Large intestine (tissue), 3 donors: ENCODE data around the gene CASK. TPM values are rescaled to one million over a fixed set of nuclear protein-coding genes. Genes with fewer than 3 reads are reported as not detected.

ENCODE experiments used
- DNase-seq, 2 donors: peaks; one replicate each; pipeline versions ENCODE4 v3.0.0 to v3.0.0-alpha.2; 2013
- H3K27ac ChIP-seq: one replicate; pipeline ENCODE4 v1.5.1; 2013; ENCODE audit warnings: low read length
- H3K27me3 ChIP-seq: 2 replicates; pipeline ENCODE4 v1.6.1; 2013; ENCODE audit warnings: low read length; ENCODE audit not compliant: control insufficient read depth, insufficient read depth
- H3K36me3 ChIP-seq: 2 replicates; pipeline ENCODE4 v1.6.1; 2013; ENCODE audit warnings: low read length; ENCODE audit not compliant: control insufficient read depth, insufficient read depth
- H3K4me1 ChIP-seq: one replicate; pipeline ENCODE4 v1.6.1; 2013; ENCODE audit warnings: low read length; ENCODE audit not compliant: control insufficient read depth, insufficient read depth
- H3K4me3 ChIP-seq: one replicate; pipeline ENCODE4 v1.5.1; 2013; ENCODE audit warnings: low read length
- H3K9me3 ChIP-seq: one replicate; pipeline ENCODE4 v1.6.1; 2013; ENCODE audit warnings: mild to moderate bottlenecking, low read depth, low read length, moderate library complexity; ENCODE audit not compliant: control insufficient read depth
- WGBS: methylation state at CpG from one replicate; pipeline ENCODE4 v1.1.5; 2013; ENCODE audit warnings: low lambda C conversion rate; ENCODE audit not compliant: insufficient coverage; 5-methylcytosine and 5-hydroxymethylcytosine counted together
- polyA plus RNA-seq: library from polyadenylated mRNA; unstranded; fragments of 120-200 nt; gene quantifications from one replicate; pipeline ENCODE4 v1.2.1, GENCODE V29; 2013

The CASK gene
- polyA plus RNA-seq, 1 donor = 71.3 TPM

DNA sequence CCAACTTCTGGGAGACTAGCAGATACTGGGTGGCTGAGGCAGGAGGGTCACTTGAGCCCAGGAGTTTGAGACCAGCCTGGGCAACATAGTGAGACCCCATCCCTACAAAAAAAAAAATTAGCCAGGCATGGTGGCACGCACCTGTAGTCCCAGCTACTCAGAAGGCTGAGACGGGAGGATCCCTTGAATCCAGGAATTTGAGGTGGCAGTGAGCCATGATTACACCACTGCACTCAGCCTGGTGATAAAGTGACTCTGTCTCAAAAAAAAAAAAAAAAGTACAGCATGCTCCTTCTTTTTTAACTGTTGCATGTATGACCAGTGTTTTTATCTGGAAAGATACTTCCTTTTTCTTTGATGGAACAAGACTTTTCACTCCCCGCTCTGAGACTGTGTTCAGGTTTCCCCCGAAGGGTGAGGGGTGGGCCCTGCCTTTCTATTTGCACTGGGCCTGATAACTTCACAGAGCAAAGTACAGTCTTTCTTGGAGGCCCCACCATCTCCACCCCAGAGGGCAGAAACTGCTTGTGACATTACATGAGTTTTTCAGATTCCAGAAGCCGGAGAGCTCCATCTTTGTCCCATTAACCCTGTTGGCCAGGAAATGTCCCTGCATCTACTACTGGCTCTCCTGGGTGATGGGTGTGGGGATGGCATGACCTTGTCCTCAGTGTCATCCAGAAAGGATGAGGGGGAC is 441.1 kb downstream of the CASK start:
- no peaks in the 10 kb centered on the region for H3K36me3 ChIP-seq
- no peak overlapping the region for H3K4me3 ChIP-seq
- peaks cover 6% of the 10 kb centered on the region for H3K9me3 ChIP-seq
- WGBS = no CpG with 5 or more reads among the region's 5 CpGs
- H3K27me3 ChIP-seq = no peaks in the 10 kb centered on the region
- peak overlapping the region; percentile 97 for H3K27ac ChIP-seq
- peak; percentile 77 to 91 for DNase-seq
- H3K4me1 ChIP-seq = peaks cover 21% of the 10 kb centered on the region

DNA sequence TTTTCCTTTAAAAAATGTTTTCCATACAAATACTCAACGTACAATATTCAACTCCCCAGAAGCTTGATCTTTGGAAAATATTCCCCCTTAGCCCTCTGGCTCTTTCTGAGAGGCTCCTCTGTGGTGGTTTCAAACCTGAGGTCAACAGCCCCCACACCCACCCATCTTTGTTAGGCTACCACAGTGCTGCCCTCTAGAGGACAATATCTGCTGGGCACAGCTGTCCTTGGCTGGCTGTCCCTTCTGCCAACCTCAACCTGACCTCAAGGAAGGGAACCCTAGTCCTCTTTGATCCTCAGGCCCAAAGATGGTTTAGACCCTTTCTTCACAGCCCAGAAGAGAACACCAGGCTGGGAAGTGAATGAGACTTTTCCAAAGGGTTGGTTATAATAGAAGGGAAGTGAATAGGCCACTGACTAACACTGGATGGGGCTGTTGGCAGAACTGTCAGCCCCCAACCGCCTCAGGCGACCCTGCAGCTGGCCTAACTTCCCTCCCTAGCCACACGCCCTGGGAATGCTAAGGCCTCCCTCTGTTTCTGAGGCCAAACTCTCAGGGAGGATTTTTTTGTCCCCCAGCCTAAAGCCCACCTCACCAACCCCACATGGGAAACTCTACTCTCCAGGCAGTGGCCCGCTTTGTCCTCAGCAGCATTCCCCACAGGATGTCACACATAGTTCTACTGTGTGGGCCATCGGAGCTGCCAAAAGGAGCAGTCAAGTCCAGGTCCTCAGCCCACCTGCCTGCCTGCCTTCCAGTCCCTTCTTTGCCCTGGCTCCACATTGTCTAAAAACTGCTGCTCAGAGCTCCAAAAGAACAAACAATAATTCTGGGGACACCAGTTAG is 441.9 kb downstream of the CASK start:
- peak overlapping the region; percentile 97 for H3K27ac ChIP-seq
- no peak for DNase-seq
- no peak overlapping the region for H3K4me3 ChIP-seq
- peaks cover 6% of the 10 kb centered on the region for H3K9me3 ChIP-seq
- WGBS = no CpG with 5 or more reads among the region's 6 CpGs
- H3K27me3 ChIP-seq = no peaks in the 10 kb centered on the region
- no peaks in the 10 kb centered on the region for H3K36me3 ChIP-seq
- H3K4me1 ChIP-seq = peaks cover 21% of the 10 kb centered on the region

DNA sequence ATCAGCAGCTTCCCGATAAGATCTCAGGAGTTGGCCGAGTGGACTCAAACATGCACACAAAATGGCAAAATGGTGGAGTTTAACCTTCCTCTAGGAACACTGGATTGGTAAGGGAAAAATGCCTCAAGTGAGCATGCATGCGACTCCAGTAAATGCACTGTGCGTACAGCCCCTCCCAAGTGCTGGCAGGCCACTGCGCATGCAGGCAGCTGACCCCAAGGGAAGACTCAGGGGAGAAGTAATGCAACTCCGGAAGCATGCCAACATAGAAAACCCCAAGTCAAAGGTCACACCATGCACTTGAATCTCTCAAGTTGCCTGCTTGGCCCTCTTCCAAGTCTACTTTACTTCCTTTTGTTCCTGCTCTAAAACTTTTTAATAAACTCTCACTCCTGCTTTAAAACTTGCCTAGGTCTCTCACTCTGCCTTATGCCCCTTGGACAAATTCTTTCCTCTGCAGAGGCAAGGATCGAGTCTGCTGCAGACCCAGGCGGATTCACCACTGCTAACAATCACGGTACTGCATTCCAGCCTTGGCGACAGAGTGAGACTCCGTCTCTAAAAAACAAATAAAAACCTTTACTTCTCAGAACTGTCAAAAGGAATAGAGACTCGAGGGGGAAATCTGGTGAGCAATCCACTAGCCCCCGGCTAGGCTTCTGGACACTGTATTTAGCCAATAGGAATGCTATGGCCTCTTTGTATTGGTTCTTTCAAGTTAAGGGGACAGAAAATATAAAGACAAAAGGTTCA is 442.7 kb downstream of the CASK start:
- no peaks in the 10 kb centered on the region for H3K27me3 ChIP-seq
- no peak overlapping the region for H3K27ac ChIP-seq
- peaks cover 6% of the 10 kb centered on the region for H3K9me3 ChIP-seq
- DNase-seq = no peak
- H3K4me3 ChIP-seq = no peak overlapping the region
- H3K36me3 ChIP-seq = no peaks in the 10 kb centered on the region
- WGBS = no CpG with 5 or more reads among the region's 13 CpGs
- peaks cover 26% of the 10 kb centered on the region for H3K4me1 ChIP-seq

DNA sequence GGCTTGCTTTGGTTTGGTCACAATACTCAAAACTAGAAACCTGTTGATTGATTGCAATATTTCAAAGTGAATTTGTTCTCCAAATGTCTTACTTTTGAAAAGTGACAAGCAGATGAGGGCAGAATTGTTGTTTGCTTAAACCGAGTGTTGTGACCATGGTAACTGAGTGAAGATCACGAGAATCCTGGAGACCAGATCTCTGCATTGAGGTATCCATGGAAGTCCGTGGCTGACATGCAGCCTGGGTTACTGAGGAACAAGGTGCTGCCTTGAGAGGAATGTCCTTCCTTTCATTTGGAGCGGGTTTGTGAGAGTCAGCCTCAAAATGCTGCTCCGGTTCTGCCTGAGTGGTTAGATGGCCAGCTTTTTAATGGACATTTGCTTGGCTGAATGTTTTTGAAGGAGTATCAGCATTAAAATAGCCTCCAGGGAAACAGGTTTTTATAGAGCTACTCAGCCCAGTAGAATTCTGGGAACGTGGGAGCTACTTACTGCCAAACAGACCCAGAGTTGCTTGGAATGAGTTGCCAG is 444.9 kb downstream of the CASK start:
- Histone ChIP-seq H3K27me3 (no peaks in the 10 kb centered on the region), H3K36me3 (no peaks in the 10 kb centered on the region), H3K4me3 (no peak overlapping the region), H3K27ac (no peak overlapping the region), H3K4me1 (peaks cover 27% of the 10 kb centered on the region), H3K9me3 (peaks cover 14% of the 10 kb centered on the region)
- no CpG with 5 or more reads among the region's 6 CpGs for WGBS
- DNase-seq = peak in 1 of 2 donors; percentile 18

DNA sequence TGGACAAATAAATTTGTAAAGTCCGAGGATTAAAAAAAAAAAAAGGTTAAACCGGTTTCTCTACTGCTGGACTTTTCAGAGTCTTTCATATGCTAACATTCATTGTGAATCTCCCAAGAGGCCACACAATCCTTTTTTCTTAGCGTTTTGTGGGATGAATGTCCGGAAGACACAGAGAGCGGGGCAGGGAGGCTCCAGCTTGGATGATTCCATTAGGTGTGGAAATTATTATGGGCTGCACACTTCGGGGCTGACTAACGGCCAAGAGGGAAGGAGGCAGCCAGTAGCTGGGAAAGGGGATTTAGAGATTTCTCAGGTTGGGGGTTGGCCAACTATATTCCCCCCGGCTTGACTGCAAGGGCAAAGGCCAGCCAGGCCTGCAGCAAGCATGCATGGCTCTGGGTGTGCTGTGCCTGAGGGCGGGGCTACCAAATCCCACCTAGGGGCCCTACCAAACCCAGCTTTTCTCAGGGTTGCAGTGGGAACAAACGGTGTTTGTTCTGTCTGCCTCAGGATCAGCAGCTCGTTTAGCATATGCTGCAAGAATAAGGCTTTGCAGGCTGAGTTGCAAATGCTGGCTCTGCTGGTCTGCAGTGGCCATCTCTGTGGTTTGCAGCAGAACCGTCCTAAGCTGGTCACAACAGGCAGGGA is 447.6 kb downstream of the CASK start:
- peak in 1 of 2 donors; percentile 25 for DNase-seq
- H3K27me3 ChIP-seq = no peaks in the 10 kb centered on the region
- H3K9me3 ChIP-seq = peaks cover 18% of the 10 kb centered on the region
- WGBS = no CpG with 5 or more reads among the region's 12 CpGs
- H3K27ac ChIP-seq = no peak overlapping the region
- no peaks in the 10 kb centered on the region for H3K36me3 ChIP-seq
- H3K4me3 ChIP-seq = no peak overlapping the region
- H3K4me1 ChIP-seq = peaks cover 15% of the 10 kb centered on the region

DNA sequence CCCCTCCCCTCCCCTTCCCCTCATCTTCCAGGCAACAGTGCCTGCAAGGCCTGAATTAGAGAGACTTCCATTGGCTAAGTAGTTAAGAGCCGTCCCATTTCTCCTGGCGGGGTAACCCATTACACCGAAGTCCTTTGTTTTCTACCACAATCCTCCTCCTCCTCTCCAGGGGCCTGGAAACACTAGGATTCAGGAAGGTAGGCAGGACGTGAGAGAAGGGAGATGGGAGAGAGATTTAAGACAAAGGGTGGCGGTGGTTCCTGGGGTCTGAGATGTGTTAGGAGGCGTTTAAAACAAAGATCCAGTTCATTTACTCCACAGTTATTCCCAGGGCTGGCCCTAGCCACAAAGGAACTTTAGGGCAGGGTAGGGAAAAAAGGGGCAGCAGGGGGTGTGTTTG is 448.2 kb downstream of the CASK start:
- no peak overlapping the region for H3K4me3 ChIP-seq
- H3K4me1 ChIP-seq = peaks cover 15% of the 10 kb centered on the region
- no peaks in the 10 kb centered on the region for H3K36me3 ChIP-seq
- no peak overlapping the region for H3K27ac ChIP-seq
- no CpG with 5 or more reads among the region's 6 CpGs for WGBS
- no peaks in the 10 kb centered on the region for H3K27me3 ChIP-seq
- H3K9me3 ChIP-seq = peaks cover 15% of the 10 kb centered on the region
- no peak for DNase-seq

DNA sequence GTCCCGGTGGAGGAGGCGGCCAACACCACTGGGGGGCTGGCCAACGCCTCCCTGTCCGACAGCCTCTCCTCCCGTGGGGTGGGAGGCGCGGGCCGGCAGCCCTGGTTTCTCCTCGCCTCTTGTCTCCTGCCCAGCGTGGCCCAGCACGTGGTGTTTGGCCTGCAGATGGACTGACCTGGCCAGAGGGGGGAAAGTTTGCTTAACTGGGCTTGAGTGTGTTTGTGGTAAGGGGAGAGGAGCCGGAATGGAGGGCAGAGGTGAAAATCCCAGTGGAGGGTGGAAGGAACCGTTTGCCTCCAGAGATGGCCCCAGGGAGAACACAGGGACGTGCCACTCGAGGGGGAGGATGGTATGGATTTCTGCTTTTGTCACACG is 448.6 kb downstream of the CASK start:
- Histone ChIP-seq H3K27ac (no peak overlapping the region), H3K27me3 (no peaks in the 10 kb centered on the region), H3K4me1 (peaks cover 15% of the 10 kb centered on the region), H3K9me3 (peaks cover 15% of the 10 kb centered on the region), H3K36me3 (no peaks in the 10 kb centered on the region), H3K4me3 (no peak overlapping the region)
- WGBS = no CpG with 5 or more reads among the region's 16 CpGs
- no peak for DNase-seq

DNA sequence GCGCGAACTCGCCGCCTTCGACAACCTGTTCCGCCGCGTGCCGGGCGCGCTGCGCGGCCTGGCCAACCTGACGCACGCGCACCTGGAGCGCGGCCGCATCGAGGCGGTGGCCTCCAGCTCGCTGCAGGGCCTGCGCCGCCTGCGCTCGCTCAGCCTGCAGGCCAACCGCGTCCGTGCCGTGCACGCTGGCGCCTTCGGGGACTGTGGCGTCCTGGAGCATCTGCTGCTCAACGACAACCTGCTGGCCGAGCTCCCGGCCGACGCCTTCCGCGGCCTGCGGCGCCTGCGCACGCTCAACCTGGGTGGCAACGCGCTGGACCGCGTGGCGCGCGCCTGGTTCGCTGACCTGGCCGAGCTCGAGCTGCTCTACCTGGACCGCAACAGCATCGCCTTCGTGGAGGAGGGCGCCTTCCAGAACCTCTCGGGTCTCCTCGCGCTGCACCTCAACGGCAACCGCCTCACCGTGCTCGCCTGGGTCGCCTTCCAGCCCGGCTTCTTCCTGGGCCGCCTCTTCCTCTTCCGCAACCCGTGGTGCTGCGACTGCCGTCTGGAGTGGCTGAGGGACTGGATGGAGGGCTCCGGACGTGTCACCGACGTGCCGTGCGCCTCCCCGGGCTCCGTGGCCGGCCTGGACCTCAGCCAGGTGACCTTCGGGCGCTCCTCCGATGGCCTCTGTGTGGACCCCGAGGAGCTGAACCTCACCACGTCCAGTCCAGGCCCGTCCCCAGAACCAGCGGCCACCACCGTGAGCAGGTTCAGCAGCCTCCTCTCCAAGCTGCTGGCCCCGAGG is 449.2 kb downstream of the CASK start:
- no CpG with 5 or more reads among the region's 91 CpGs for WGBS
- DNase-seq = no peak
- Histone ChIP-seq H3K4me1 (peaks cover 15% of the 10 kb centered on the region), H3K27ac (no peak overlapping the region), H3K9me3 (peaks cover 15% of the 10 kb centered on the region), H3K4me3 (no peak overlapping the region), H3K36me3 (no peaks in the 10 kb centered on the region), H3K27me3 (no peaks in the 10 kb centered on the region)

DNA sequence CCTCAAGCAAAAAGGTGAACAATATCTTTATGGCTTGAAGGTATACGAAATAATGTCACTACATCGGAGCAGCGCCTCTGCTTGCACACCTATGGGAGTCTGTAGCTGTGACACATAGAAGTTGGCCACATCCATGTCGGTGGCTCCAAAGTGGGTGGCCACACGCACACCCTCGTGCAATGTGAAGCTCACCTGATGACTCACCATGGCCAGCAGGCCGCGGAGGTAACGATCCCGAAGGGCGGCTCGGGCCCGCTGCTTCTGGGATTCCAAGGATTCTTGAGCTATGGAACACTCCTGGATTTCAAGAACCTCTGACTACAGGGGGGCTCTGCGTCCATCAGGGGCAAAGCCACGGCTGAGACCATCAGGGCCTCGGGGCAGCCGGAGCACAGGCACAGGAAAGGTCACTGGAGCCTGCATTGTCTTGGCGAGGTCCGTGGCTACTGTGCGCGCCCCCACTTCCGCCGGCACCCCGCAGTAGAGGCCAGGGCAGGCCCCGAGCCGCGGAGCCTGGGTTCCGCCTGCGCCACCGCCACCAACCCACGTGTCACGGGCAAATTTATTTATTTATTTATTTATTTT is 451.0 kb downstream of the CASK start:
- no CpG with 5 or more reads among the region's 32 CpGs for WGBS
- Histone ChIP-seq H3K4me3 (no peak overlapping the region), H3K27me3 (no peaks in the 10 kb centered on the region), H3K36me3 (no peaks in the 10 kb centered on the region), H3K4me1 (peaks cover 15% of the 10 kb centered on the region), H3K9me3 (peaks cover 15% of the 10 kb centered on the region), H3K27ac (peak overlapping the region; percentile 71)
- DNase-seq = no peak
